ENCODE data around the gene USP22. TPM values are rescaled to one million over a fixed set of nuclear protein-coding genes. Genes with fewer than 3 reads are reported as not detected.
"Not testable (repeated sequence)": the region's sequence is repeated elsewhere in the genome, so short reads cannot be mapped to it uniquely, and the experiment has no call there.

The USP22 gene
- total RNA-seq, 1 experiment from 2014 or later: 224 TPM

- Histone ChIP-seq H3K4me3 (ENCODE audit: low read depth in 2 of 2, low read length in 2 of 2) (no peak overlapping the region), H3K9me3 (ENCODE audit: control insufficient read depth, insufficient read depth, low read depth, low read length) (no peaks in the 10 kb centered on the region), H3K27me3 (ENCODE audit: control insufficient read depth, insufficient read depth, low read length) (peaks cover 10% of the 10 kb centered on the region), H3K27ac (ENCODE audit: low read length) (no peak overlapping the region), H3K36me3 (ENCODE audit: control insufficient read depth, insufficient read depth, low read length) (no peaks in the 10 kb centered on the region), H3K4me1 (ENCODE audit: control insufficient read depth, insufficient read depth, low read length) (no peaks in the 10 kb centered on the region)
- ChIA-PET POLR2A (no interaction called here), CTCF (no interaction called here)
- in situ Hi-C loops (cut with HindIII; ENCODE audit: low pct_unique_long_range_greater_than_20kb, low sequenced_read_pairs) (no loop called here), intact Hi-C loops (cut with micrococcal nuclease; ENCODE audit: unreplicated experiment) (no loop called here)
- no peak for ATAC-seq
- no TSS peak for BruUV-seq (replicated peaks)
- no peak for DNase-seq (ENCODE audit: low read depth, low spot score)
- TF ChIP-seq SIN3A (IDR thresholded peaks at IDR 0.05; ENCODE audit: borderline replicate concordance, insufficient read depth, low read depth, low read length) (no peak), POLR2AphosphoS5 (IDR thresholded peaks at IDR 0.05; ENCODE audit: low read depth, low read length) (no peak), TCF7L2 (IDR thresholded peaks at IDR 0.05; ENCODE audit: low read depth, low read length) (no peak)
- TF ChIP-seq, protein P1, sequence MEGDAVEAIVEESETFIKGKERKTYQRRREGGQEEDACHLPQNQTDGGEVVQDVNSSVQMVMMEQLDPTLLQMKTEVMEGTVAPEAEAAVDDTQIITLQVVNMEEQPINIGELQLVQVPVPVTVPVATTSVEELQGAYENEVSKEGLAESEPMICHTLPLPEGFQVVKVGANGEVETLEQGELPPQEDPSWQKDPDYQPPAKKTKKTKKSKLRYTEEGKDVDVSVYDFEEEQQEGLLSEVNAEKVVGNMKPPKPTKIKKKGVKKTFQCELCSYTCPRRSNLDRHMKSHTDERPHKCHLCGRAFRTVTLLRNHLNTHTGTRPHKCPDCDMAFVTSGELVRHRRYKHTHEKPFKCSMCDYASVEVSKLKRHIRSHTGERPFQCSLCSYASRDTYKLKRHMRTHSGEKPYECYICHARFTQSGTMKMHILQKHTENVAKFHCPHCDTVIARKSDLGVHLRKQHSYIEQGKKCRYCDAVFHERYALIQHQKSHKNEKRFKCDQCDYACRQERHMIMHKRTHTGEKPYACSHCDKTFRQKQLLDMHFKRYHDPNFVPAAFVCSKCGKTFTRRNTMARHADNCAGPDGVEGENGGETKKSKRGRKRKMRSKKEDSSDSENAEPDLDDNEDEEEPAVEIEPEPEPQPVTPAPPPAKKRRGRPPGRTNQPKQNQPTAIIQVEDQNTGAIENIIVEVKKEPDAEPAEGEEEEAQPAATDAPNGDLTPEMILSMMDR (IDR thresholded peaks at IDR 0.05): no peak
- TF ChIP-seq, protein P2, sequence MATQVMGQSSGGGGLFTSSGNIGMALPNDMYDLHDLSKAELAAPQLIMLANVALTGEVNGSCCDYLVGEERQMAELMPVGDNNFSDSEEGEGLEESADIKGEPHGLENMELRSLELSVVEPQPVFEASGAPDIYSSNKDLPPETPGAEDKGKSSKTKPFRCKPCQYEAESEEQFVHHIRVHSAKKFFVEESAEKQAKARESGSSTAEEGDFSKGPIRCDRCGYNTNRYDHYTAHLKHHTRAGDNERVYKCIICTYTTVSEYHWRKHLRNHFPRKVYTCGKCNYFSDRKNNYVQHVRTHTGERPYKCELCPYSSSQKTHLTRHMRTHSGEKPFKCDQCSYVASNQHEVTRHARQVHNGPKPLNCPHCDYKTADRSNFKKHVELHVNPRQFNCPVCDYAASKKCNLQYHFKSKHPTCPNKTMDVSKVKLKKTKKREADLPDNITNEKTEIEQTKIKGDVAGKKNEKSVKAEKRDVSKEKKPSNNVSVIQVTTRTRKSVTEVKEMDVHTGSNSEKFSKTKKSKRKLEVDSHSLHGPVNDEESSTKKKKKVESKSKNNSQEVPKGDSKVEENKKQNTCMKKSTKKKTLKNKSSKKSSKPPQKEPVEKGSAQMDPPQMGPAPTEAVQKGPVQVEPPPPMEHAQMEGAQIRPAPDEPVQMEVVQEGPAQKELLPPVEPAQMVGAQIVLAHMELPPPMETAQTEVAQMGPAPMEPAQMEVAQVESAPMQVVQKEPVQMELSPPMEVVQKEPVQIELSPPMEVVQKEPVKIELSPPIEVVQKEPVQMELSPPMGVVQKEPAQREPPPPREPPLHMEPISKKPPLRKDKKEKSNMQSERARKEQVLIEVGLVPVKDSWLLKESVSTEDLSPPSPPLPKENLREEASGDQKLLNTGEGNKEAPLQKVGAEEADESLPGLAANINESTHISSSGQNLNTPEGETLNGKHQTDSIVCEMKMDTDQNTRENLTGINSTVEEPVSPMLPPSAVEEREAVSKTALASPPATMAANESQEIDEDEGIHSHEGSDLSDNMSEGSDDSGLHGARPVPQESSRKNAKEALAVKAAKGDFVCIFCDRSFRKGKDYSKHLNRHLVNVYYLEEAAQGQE (IDR thresholded peaks at IDR 0.05; ENCODE audit: insufficient read depth in 1 of 2, low read depth in 2 of 2, low read length in 1 of 2): no peak
Observed at GRCh38 chr17:20979792-20980083, 63.1 kb downstream of the USP22 start.

DNA sequence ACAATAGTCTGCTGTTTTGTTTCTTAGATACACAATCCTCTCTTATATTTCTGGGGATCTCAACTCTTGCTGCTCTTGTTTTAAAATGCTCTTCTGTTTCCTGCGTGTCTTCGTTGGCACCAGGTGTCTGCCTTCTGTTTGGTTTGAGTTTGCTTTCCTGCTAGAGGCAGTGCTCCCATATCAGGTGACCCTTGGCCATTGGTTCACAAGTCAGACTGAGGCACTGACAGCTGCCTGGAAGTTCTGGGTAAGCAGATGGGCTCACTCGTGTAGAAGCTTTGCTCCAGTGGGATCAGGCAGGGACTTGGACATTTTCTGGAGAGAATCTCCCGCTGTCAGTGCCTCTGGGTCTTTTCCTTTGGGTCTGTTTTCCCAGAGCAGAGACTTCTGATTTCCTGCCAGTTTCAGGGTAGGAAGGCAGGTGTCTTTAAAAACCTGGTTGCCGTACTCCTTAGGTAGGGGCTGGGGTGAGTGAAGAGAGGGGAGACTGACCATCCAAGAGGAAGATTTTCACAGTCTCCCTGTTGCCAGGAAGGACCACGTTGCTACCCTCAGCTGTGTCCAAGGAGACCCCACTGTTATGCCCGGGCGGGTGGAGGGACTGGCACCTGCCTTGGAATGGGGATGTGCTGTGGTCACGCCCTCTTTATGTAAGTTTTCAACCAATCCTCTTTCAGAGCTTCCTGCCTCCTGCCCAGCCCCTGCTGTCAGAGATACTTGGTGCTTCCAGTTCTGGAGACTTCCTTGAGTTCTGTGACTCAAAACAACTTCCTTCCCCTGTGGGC lies 63.6 kb downstream of the USP22 start:
- BruUV-seq (replicated peaks); in situ Hi-C loops (cut with HindIII; ENCODE audit: low pct_unique_long_range_greater_than_20kb, low sequenced_read_pairs); H3K36me3 ChIP-seq (ENCODE audit: control insufficient read depth, insufficient read depth, low read length); H3K27ac ChIP-seq (ENCODE audit: low read length); H3K4me3 ChIP-seq (ENCODE audit: low read depth in 2 of 2, low read length in 2 of 2); DNase-seq (ENCODE audit: low read depth, low spot score); ATAC-seq; H3K4me1 ChIP-seq (ENCODE audit: control insufficient read depth, insufficient read depth, low read length); POLR2A ChIA-PET; intact Hi-C loops (cut with micrococcal nuclease; ENCODE audit: unreplicated experiment); H3K9me3 ChIP-seq (ENCODE audit: control insufficient read depth, insufficient read depth, low read depth, low read length); CTCF ChIA-PET: not testable (repeated sequence)
- H3K27me3 ChIP-seq (ENCODE audit: control insufficient read depth, insufficient read depth, low read length): peaks cover 13% of the 10 kb centered on the region

- H3K27me3 ChIP-seq (ENCODE audit: control insufficient read depth, insufficient read depth, low read length): peaks cover 23% of the 10 kb centered on the region
- CTCF ChIA-PET: interaction anchor here (0.7 kb wide), 1 partner anchor 74 kb away, joined by 4 read pairs; no protein-coding TSS in a partner anchor
- ATAC-seq; H3K36me3 ChIP-seq (ENCODE audit: control insufficient read depth, insufficient read depth, low read length); H3K9me3 ChIP-seq (ENCODE audit: control insufficient read depth, insufficient read depth, low read depth, low read length); BruUV-seq (replicated peaks); intact Hi-C loops (cut with micrococcal nuclease; ENCODE audit: unreplicated experiment); DNase-seq (ENCODE audit: low read depth, low spot score); POLR2A ChIA-PET; in situ Hi-C loops (cut with HindIII; ENCODE audit: low pct_unique_long_range_greater_than_20kb, low sequenced_read_pairs); H3K27ac ChIP-seq (ENCODE audit: low read length); H3K4me3 ChIP-seq (ENCODE audit: low read depth in 2 of 2, low read length in 2 of 2); H3K4me1 ChIP-seq (ENCODE audit: control insufficient read depth, insufficient read depth, low read length): not testable (repeated sequence)
Observed at GRCh38 chr17:20977609-20978253, 65.1 kb downstream of the USP22 start.
